DOHH2 (cell line): ENCODE measurements around the gene PSMA7.

ENCODE experiments used
- H3F3A ChIP-seq: fragments of 200-600 bp; sonication (generic), shearing (Covaris generic); 2 replicates; pipeline ENCODE4 v1.6.0; 2016; ENCODE audit warnings: antibody characterized with exemption, mild to moderate bottlenecking; ENCODE audit not compliant: control insufficient read depth, insufficient read depth
- H3K27ac ChIP-seq: fragments of 200-600 bp; sonication (generic); 2 replicates; pipeline ENCODE4 v1.5.1; 2014; ENCODE audit warnings: low read depth, mild to moderate bottlenecking, low read length, moderate library complexity
- H3K27me3 ChIP-seq: fragments of 200-600 bp; sonication (generic); 2 replicates; pipeline ENCODE4 v1.6.1; 2014; ENCODE audit warnings: mild to moderate bottlenecking, low read length, mixed read lengths; ENCODE audit not compliant: control insufficient read depth
- H3K36me3 ChIP-seq: fragments of 200-600 bp; sonication (generic); 2 replicates; pipeline ENCODE4 v1.6.1; 2014; ENCODE audit warnings: mild to moderate bottlenecking, low read length, moderate library complexity, mixed read lengths; ENCODE audit not compliant: control insufficient read depth
- H3K4me1 ChIP-seq: fragments of 200-600 bp; sonication (generic); 2 replicates; pipeline ENCODE4 v1.6.1; 2014; ENCODE audit warnings: mild to moderate bottlenecking, low read length, mixed read lengths; ENCODE audit not compliant: control insufficient read depth
- H3K4me2 ChIP-seq: fragments of 200-600 bp; sonication (generic); 2 replicates; pipeline ENCODE4 v1.6.0; 2014; ENCODE audit warnings: mild to moderate bottlenecking, low read length, moderate library complexity
- H3K4me3 ChIP-seq: fragments of 200-600 bp; sonication (generic); 2 replicates; pipeline ENCODE4 v1.5.1; 2014; ENCODE audit warnings: mild to moderate bottlenecking, low read length, mixed read lengths
- H3K79me2 ChIP-seq: fragments of 200-600 bp; sonication (generic); 2 replicates; pipeline ENCODE4 v1.6.1; 2014; ENCODE audit warnings: mild to moderate bottlenecking, low read length, mixed read lengths; ENCODE audit not compliant: control insufficient read depth
- H3K9me2 ChIP-seq: fragments of 200-600 bp; sonication (generic); replicated peaks from 2 replicates; pipeline ENCODE4 v1.6.1; 2014; ENCODE audit warnings: mild to moderate bottlenecking, low read length, mixed read lengths; ENCODE audit not compliant: control insufficient read depth
- H3K9me3 ChIP-seq: fragments of 200-600 bp; sonication (generic); 2 replicates; pipeline ENCODE4 v1.6.1; 2014; ENCODE audit warnings: antibody characterized with exemption, low read length, mixed read lengths; ENCODE audit not compliant: control insufficient read depth, insufficient read depth
- H4K20me1 ChIP-seq: fragments of 200-600 bp; sonication (generic); 2 replicates; pipeline ENCODE4 v1.6.0; 2014; ENCODE audit warnings: low read depth, mild to moderate bottlenecking, antibody characterized with exemption, low read length, moderate library complexity; ENCODE audit not compliant: control insufficient read depth, insufficient read depth
- CTCF ChIP-seq: fragments of 200-600 bp; sonication (generic); IDR thresholded peaks from one replicate; pipeline ENCODE4 v1.5.1; 2014; ENCODE audit warnings: antibody characterized with exemption, mild to moderate bottlenecking, low read depth, low read length; ENCODE audit not compliant: poor library complexity, severe bottlenecking
- EZH2phosphoT487 ChIP-seq: fragments of 200-600 bp; sonication (generic); IDR thresholded peaks from 2 replicates; pipeline ENCODE4 v1.6.1; 2017; ENCODE audit warnings: borderline replicate concordance, mild to moderate bottlenecking, antibody characterized with exemption, low read length, moderate library complexity, mixed read lengths

The PSMA7 gene

GRCh38 chr20:62179162-62179504, 35.9 kb upstream of the PSMA7 start:
- no peak overlapping the region for H3K4me2 ChIP-seq
- peaks cover 23% of the 10 kb centered on the region for H3K79me2 ChIP-seq
- H3K9me3 ChIP-seq = no peaks in the 10 kb centered on the region
- H3K4me1 ChIP-seq = peaks cover 17% of the 10 kb centered on the region
- H3K36me3 ChIP-seq = no peaks in the 10 kb centered on the region; the same call in none of the 2 replicates
- H3K4me3 ChIP-seq = no peak overlapping the region
- H4K20me1 ChIP-seq = no peaks in the 10 kb centered on the region
- no peaks in the 10 kb centered on the region for H3K27me3 ChIP-seq
- H3K9me2 ChIP-seq = no peaks in the 10 kb centered on the region
- TF ChIP-seq CTCF = no peak
- no peak for TF ChIP-seq EZH2phosphoT487
- H3K27ac ChIP-seq = no peak overlapping the region
- H3F3A ChIP-seq = peaks cover 8% of the 10 kb centered on the region

GRCh38 chr20:62178316-62179161, 35.3 kb upstream of the PSMA7 start:
- no peak overlapping the region for H3K4me2 ChIP-seq

GRCh38 chr20:62177307-62177706, 34.1 kb upstream of the PSMA7 start:
- Histone ChIP-seq H3K27ac (no peak overlapping the region), H3K9me2 (no peaks in the 10 kb centered on the region), H3K4me1 (peaks cover 11% of the 10 kb centered on the region), H4K20me1 (no peaks in the 10 kb centered on the region), H3F3A (peaks cover 8% of the 10 kb centered on the region), H3K9me3 (no peaks in the 10 kb centered on the region), H3K36me3 (no peaks in the 10 kb centered on the region; the same call in none of the 2 replicates), H3K79me2 (peaks cover 7% of the 10 kb centered on the region), H3K4me3 (no peak overlapping the region), H3K4me2 (no peak overlapping the region), H3K27me3 (no peaks in the 10 kb centered on the region)
- TF ChIP-seq EZH2phosphoT487 (no peak), CTCF (no peak)

More at GRCh38 chr20:62178316-62179161, 35.3 kb upstream of the PSMA7 start:
- Histone ChIP-seq H3K9me3 (no peaks in the 10 kb centered on the region), H4K20me1 (no peaks in the 10 kb centered on the region), H3K27me3 (no peaks in the 10 kb centered on the region), H3K4me1 (peaks cover 11% of the 10 kb centered on the region), H3K27ac (no peak overlapping the region), H3K9me2 (no peaks in the 10 kb centered on the region), H3K36me3 (no peaks in the 10 kb centered on the region; the same call in none of the 2 replicates), H3K79me2 (peaks cover 17% of the 10 kb centered on the region), H3F3A (peaks cover 8% of the 10 kb centered on the region), H3K4me3 (no peak overlapping the region)
- no peak for TF ChIP-seq EZH2phosphoT487
- no peak for TF ChIP-seq CTCF
